GM12878 (cell line): ENCODE measurements around the gene DUXB. TPM values are rescaled to one million over a fixed set of nuclear protein-coding genes. Genes with fewer than 3 reads are reported as not detected.

Experiments used
- ATAC-seq: fragments of 200-7000 bp; cut with Tn5 transposase; 3 replicates; pipeline ENCODE4 v1.9.1; 2020; ENCODE audit warnings: mild to moderate bottlenecking, moderate library complexity
- BruUV-seq: library from RNA; stranded (reverse); fragments of 400-500 nt; replicated peaks from 2 replicates; lab custom pipeline; 2021; lab: Mats Ljungman, UMichigan
- CTCF ChIA-PET: fragments of 300-600 bp; sonication (Branson Sonifier 250); formaldehyde crosslinking; extraction: SDS; loops from one replicate; lab custom pipeline; 2021; ENCODE audit warnings: inconsistent platforms; lab: Yijun Ruan, JAX
- POLR2A ChIA-PET: fragments of 350-600 bp; formaldehyde crosslinking; extraction: SDS; loops from one replicate; lab custom pipeline; 2021; ENCODE audit warnings: inconsistent platforms; lab: Charles Lee
- RAD21 ChIA-PET: fragments of 300-600 bp; sonication (Branson Sonifier 250); formaldehyde crosslinking; loops from one replicate; lab custom pipeline; 2023; ENCODE audit warnings: antibody characterized with exemption; ENCODE audit not compliant: unreplicated experiment; lab: Charles Lee
- SMC1A ChIA-PET: fragments of 300-600 bp; sonication (Branson Sonifier 250); formaldehyde crosslinking; loops from one replicate; lab custom pipeline; 2023; ENCODE audit not compliant: unreplicated experiment, uncharacterized antibody; lab: Charles Lee
- DNase-seq: peaks from one replicate; pipeline ENCODE4 v3.0.0-alpha.2; 2011; ENCODE audit warnings: low read depth, low spot score
- FAIRE-seq: peaks from 3 replicates; lab custom pipeline; 2011; peaks lifted over from hg19 to GRCh38; lab: Jason Lieb, UNC
- H2AFZ ChIP-seq: 2 replicates; pipeline ENCODE4 v1.6.0; 2011; ENCODE audit warnings: low read depth, low read length, control low read depth; ENCODE audit not compliant: control insufficient read depth
- H3K27ac ChIP-seq: 2 replicates; pipeline ENCODE4 v1.5.1; 2011; ENCODE audit warnings: control low read depth; ENCODE audit not compliant: control insufficient read depth, insufficient read depth
- H3K27me3 ChIP-seq, 2 experiments: replicated peaks in 1 of 2; 2 replicates each; pipeline versions ENCODE4 v1.6.0 to v1.6.1; 2011; ENCODE audit warnings: low read length in 1 of 2; ENCODE audit not compliant: control insufficient read depth in 2 of 2, insufficient read depth in 2 of 2
- H3K36me3 ChIP-seq, 2 experiments: 2 replicates each; pipeline ENCODE4 v1.5.1; 2011; ENCODE audit warnings: low read length in 1 of 2; ENCODE audit not compliant: control insufficient read depth in 2 of 2, insufficient read depth in 2 of 2
- H3K4me1 ChIP-seq: 2 replicates; pipeline ENCODE4 v1.6.1; 2011; ENCODE audit warnings: mild to moderate bottlenecking, low read length, moderate library complexity, mixed read lengths; ENCODE audit not compliant: control insufficient read depth, insufficient read depth
- H3K4me2 ChIP-seq: 2 replicates; pipeline ENCODE4 v1.6.0; 2011; ENCODE audit warnings: control low read depth; ENCODE audit not compliant: control insufficient read depth, insufficient read depth
- H3K4me3 ChIP-seq: fragments of 200-600 bp; sonication (generic); 2 replicates; pipeline ENCODE4 v1.5.1; 2016
- H3K79me2 ChIP-seq: 2 replicates; pipeline ENCODE4 v1.6.0; 2011; ENCODE audit warnings: low read length; ENCODE audit not compliant: control insufficient read depth, insufficient read depth
- H3K9ac ChIP-seq: 2 replicates; pipeline ENCODE4 v1.8.0; 2011; ENCODE audit warnings: low read length, control low read depth, mixed read lengths; ENCODE audit not compliant: control insufficient read depth, insufficient read depth
- H3K9me3 ChIP-seq: replicated peaks from 3 replicates; pipeline ENCODE4 v1.5.1; 2011; ENCODE audit warnings: mild to moderate bottlenecking, low read length; ENCODE audit not compliant: control insufficient read depth, insufficient read depth
- H4K20me1 ChIP-seq: 2 replicates; pipeline ENCODE4 v1.6.0; 2011; ENCODE audit not compliant: control insufficient read depth, insufficient read depth
- ATF2 ChIP-seq: IDR thresholded peaks from 2 replicates; pipeline ENCODE4 v1.6.1; 2012; ENCODE audit warnings: low read length, inconsistent platforms
- DPF2 ChIP-seq: fragments of 450-650 bp; IDR thresholded peaks from 2 replicates; pipeline ENCODE4 v1.6.1; 2017; ENCODE audit warnings: mild to moderate bottlenecking
- ESRRA ChIP-seq: IDR thresholded peaks from 2 replicates; pipeline ENCODE4 v1.6.1; 2012; ENCODE audit warnings: mild to moderate bottlenecking, low read length, improper control_type of control experiment
- SUZ12 ChIP-seq: fragments of 200-600 bp; sonication (generic); IDR thresholded peaks from one replicate; pipeline ENCODE4 v1.6.1; 2018; ENCODE audit warnings: antibody characterized with exemption, mild to moderate bottlenecking; ENCODE audit not compliant: unreplicated experiment
- TCF3 ChIP-seq: IDR thresholded peaks from 2 replicates; pipeline ENCODE4 v1.6.1; 2012; ENCODE audit warnings: low read depth, mild to moderate bottlenecking, low read length, borderline replicate concordance; ENCODE audit not compliant: insufficient read depth
- ZBTB11 ChIP-seq: fragments of 450-650 bp; formaldehyde crosslinking; IDR thresholded peaks from 2 replicates; pipeline ENCODE4 v1.5.0; 2022; ENCODE audit warnings: mild to moderate bottlenecking, missing genetic modification characterization
- WGBS: methylation state at CpG from one replicate; pipeline ENCODE4 v1.1.6; 2016; ENCODE audit warnings: low lambda C conversion rate; ENCODE audit not compliant: insufficient replicate concordance, insufficient coverage; ENCODE audit errors: missing lambda C conversion rate; 5-methylcytosine and 5-hydroxymethylcytosine counted together
- in situ Hi-C: fragments of 300-500 bp; cut with MboI; formaldehyde crosslinking; loops from 9 replicates; pipeline ENCODE4 v1.14.3; 2018; ENCODE audit warnings: mixed read lengths
- intact Hi-C: fragments of 100-400 bp; cut with micrococcal nuclease; formaldehyde crosslinking; loops from one replicate; pipeline ENCODE4 v1.14.2; 2022; ENCODE audit not compliant: unreplicated experiment
- polyA plus RNA-seq, 11 experiments: library from polyadenylated mRNA; depleted of rRNA in 4 of 11; unstranded in 6 of 11; stranded (reverse) in 5 of 11; fragments of >200 nt; fragmentation: Nextera tagmentation in 4 of 11; fragmentation: Illumina TruSeq in 1 of 11; extraction: Ambion mirVana in 4 of 11; extraction: Trizol in 1 of 11; gene quantifications; 1 replicate in 1 of 11; 2 replicates in 10 of 11; pipeline versions ENCODE4 v1.2.1 to v1.2.3, GENCODE V29; 2011 to 2016; ENCODE audit warnings: inconsistent platforms in 2 of 11, missing spikeins in 2 of 11, low read depth in 1 of 11
- total RNA-seq, 4 experiments: library from RNA; depleted of rRNA in 3 of 4; stranded (reverse); fragments of >200 nt in 3 of 4; fragmentation: Illumina TruSeq in 1 of 4; extraction: Trizol in 1 of 4; gene quantifications; 2 replicates each; pipeline versions ENCODE4 v1.2.1 to v1.2.3, GENCODE V29; 2013 to 2021

The DUXB gene
- total and polyA plus RNA-seq, 10 of the 15 experiments (the other 5 are each of a cell fraction or from before 2014, with no cell fraction given): 0.05 TPM; not detected in 9

- Histone ChIP-seq H2AFZ (no peak overlapping the region), H3K4me3 (no peak overlapping the region), H3K4me2 (no peak overlapping the region), H3K9me3 (no peaks in the 10 kb centered on the region), H3K79me2 (no peaks in the 10 kb centered on the region), H3K9ac (no peak overlapping the region), H3K27ac (no peak overlapping the region), H3K36me3 (no peaks in the 10 kb centered on the region), H3K4me1 (no peaks in the 10 kb centered on the region), H4K20me1 (no peaks in the 10 kb centered on the region), H3K27me3 (no peaks in the 10 kb centered on the region)
- FAIRE-seq (no peak), ATAC-seq (no peak), DNase-seq (no peak)
- RAD21 ChIA-PET: no interaction called here
- POLR2A ChIA-PET: no interaction called here
- no peak for TF ChIP-seq DPF2
- TF ChIP-seq ZBTB11 (CRISPR knock-in tag): no peak
- no peak for TF ChIP-seq ATF2
- TF ChIP-seq SUZ12: no peak
- TF ChIP-seq TCF3: no peak
- no peak for TF ChIP-seq ESRRA
- SMC1A ChIA-PET: no interaction called here
- in situ Hi-C loops (no loop called here), intact Hi-C loops (no loop called here)
- CTCF ChIA-PET: interaction anchor here (0.6 to 1.1 kb wide), 2 partner anchors 11 to 22 kb away, joined by 3 read pairs; no protein-coding TSS in a partner anchor
- WGBS: 5% methylated on average over 3 of the region's 3 CpGs
- BruUV-seq: no TSS peak
Observed at GRCh38 chr16:75727221-75727620, 26.0 kb upstream of the DUXB start.
